ENCODE results near the gene WSCD1. TPM values are rescaled to one million over a fixed set of nuclear protein-coding genes. Genes with fewer than 3 reads are reported as not detected.

WSCD1 gene
- total RNA-seq, 6 donors from 2014 or later, result 1.0 to 17.5 (median 3.8) TPM

DNA sequence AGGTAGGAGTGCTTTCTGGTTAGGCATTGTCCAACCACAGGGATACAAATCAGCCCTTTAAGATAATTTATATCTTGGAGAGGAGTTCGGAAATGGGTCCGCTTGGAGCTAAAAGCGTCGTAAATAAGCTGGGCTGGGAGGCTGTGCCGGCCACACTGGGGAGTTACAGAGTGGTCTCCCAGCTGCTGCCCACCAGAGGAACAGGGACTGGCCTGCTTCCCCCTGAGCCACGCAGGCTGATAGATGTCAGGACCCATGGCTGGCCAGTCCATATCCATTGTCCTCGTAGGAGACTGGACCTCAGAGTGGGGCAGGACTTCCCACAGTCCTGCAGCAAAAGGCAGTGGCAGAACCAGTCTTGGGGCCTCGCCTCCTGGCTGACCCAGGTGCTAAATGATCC is 12.6 kb upstream of the WSCD1 start:
- no peaks in the 10 kb centered on the region for H3K27me3 ChIP-seq
- WGBS, 2 donors, result 69% methylated on average over 7 to 8 of the region's 8 CpGs

DNA sequence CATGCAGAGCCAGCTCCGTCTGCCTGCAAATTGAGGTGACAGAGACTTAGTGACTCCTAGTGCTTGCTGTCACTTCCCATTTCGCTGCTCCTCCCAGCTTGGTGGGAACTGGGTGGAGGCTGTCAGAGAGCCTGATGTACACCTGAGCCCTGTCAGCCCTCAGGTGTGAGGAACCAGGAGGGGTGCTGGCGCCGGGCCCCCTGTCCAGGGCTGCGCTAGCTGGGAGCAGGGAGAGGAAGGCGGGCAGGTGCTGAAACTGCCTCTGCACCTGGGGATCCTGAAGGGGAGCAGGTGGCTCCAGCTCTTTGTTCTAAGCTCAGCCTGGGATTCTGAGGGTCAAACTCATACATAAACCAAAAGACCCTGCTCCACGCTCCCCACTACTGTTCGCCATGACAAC is 10.8 kb upstream of the WSCD1 start:
- no peak overlapping the region for H3K4me3 ChIP-seq
- no peaks in the 10 kb centered on the region for H3K36me3 ChIP-seq
- TF ChIP-seq, protein P1, sequence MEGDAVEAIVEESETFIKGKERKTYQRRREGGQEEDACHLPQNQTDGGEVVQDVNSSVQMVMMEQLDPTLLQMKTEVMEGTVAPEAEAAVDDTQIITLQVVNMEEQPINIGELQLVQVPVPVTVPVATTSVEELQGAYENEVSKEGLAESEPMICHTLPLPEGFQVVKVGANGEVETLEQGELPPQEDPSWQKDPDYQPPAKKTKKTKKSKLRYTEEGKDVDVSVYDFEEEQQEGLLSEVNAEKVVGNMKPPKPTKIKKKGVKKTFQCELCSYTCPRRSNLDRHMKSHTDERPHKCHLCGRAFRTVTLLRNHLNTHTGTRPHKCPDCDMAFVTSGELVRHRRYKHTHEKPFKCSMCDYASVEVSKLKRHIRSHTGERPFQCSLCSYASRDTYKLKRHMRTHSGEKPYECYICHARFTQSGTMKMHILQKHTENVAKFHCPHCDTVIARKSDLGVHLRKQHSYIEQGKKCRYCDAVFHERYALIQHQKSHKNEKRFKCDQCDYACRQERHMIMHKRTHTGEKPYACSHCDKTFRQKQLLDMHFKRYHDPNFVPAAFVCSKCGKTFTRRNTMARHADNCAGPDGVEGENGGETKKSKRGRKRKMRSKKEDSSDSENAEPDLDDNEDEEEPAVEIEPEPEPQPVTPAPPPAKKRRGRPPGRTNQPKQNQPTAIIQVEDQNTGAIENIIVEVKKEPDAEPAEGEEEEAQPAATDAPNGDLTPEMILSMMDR (IDR thresholded peaks at IDR 0.05), result no peak
- TF ChIP-seq EP300 (IDR thresholded peaks at IDR 0.05), result no peak
- TF ChIP-seq POLR2AphosphoS5 (IDR thresholded peaks at IDR 0.05), result no peak
- no peak for TF ChIP-seq POLR2A (IDR thresholded peaks at IDR 0.05)
- H3K9me3 ChIP-seq, result no peaks in the 10 kb centered on the region
- ATAC-seq (ENCODE audit: low FRiP score in 2 of 2), result no peak
- H3K27me3 ChIP-seq, result no peaks in the 10 kb centered on the region
- H3K27ac ChIP-seq, result no peak overlapping the region
- DNase-seq, result peak in 1 of 2 donors; percentile 33
- no peaks in the 10 kb centered on the region for H3K4me1 ChIP-seq
- WGBS, 2 donors, result 79 to 84% methylated on average over 2 to 8 of the region's 8 CpGs

More for the DNA sequence above, 12.6 kb upstream of the WSCD1 start:
- no peak overlapping the region for H3K4me3 ChIP-seq
- H3K4me1 ChIP-seq, result no peaks in the 10 kb centered on the region
- DNase-seq (no peak), ATAC-seq (ENCODE audit: low FRiP score in 2 of 2) (no peak)
- H3K36me3 ChIP-seq, result no peaks in the 10 kb centered on the region
- no peak for TF ChIP-seq POLR2A (IDR thresholded peaks at IDR 0.05)
- no peak for TF ChIP-seq POLR2AphosphoS5 (IDR thresholded peaks at IDR 0.05)
- TF ChIP-seq, protein P1 (IDR thresholded peaks at IDR 0.05), result no peak
- no peak for TF ChIP-seq EP300 (IDR thresholded peaks at IDR 0.05)
- H3K9me3 ChIP-seq, result no peaks in the 10 kb centered on the region
- no peak overlapping the region for H3K27ac ChIP-seq

DNA sequence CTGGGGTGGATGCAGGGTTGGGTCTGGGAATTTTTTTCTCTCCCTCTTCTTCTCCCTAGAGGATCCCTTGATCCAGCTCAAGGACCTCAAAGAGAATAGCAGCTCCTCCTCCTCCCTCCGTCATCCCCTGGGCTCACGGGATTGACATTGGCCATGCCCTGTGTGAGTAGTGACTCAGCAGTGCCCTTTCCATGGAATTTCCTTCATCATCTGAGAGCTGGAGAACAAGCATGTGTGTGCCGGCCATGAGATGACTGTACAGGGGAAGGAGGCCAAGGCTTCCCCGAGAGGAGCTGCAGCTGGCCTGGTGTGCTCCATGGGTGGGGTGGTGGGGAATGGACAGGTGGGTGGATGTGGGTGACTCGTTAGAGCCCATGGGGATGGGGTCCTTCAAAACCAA is 8.9 kb upstream of the WSCD1 start:
- WGBS, 2 donors, result 67 to 78% methylated on average over 4 to 5 of the region's 5 CpGs

DNA sequence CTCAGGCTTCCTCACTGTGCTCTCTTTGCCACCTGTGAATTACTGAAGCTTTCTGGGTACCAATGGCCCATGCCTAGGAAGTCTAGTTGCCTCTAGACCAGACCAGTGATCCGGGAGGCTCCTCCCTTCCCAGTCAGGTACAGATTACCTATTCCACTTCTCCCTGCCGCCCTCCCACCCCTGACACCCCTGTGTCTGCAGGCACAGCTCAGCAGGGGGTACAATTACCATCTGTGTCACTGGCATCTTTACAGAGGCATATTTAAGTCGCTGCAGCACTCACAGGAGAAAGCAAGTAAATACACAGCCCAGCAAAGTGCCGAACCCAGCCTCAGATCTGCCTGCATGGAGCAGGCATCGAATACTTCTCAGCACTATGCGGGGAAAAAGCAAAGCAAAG is 5.3 kb upstream of the WSCD1 start:
- 47 to 59% methylated on average over 6 of the region's 6 CpGs for WGBS, 2 donors
- no peaks in the 10 kb centered on the region for H3K36me3 ChIP-seq
- ATAC-seq (ENCODE audit: low FRiP score in 2 of 2) (no peak), DNase-seq (no peak)
- no peak overlapping the region for H3K4me3 ChIP-seq
- H3K9me3 ChIP-seq, result no peaks in the 10 kb centered on the region
- TF ChIP-seq, protein P1 (IDR thresholded peaks at IDR 0.05), result no peak
- TF ChIP-seq EP300 (IDR thresholded peaks at IDR 0.05) (no peak), POLR2A (IDR thresholded peaks at IDR 0.05) (no peak)
- H3K27me3 ChIP-seq, result no peaks in the 10 kb centered on the region
- no peak overlapping the region for H3K27ac ChIP-seq
- peaks cover 0 to 3% (median 2%) of the 10 kb centered on the region in 4 donors for H3K4me1 ChIP-seq

More for the DNA sequence above, 8.9 kb upstream of the WSCD1 start:
- TF ChIP-seq, protein P1 (IDR thresholded peaks at IDR 0.05), result no peak
- no peak for TF ChIP-seq POLR2AphosphoS5 (IDR thresholded peaks at IDR 0.05)
- TF ChIP-seq POLR2A (IDR thresholded peaks at IDR 0.05), result no peak
- no peak for TF ChIP-seq EP300 (IDR thresholded peaks at IDR 0.05)
- no peaks in the 10 kb centered on the region for H3K36me3 ChIP-seq
- no peak overlapping the region for H3K27ac ChIP-seq
- H3K9me3 ChIP-seq, result no peaks in the 10 kb centered on the region
- no peak overlapping the region for H3K4me3 ChIP-seq
- ATAC-seq (ENCODE audit: low FRiP score in 2 of 2) (no peak), DNase-seq (no peak)
- no peaks in the 10 kb centered on the region for H3K4me1 ChIP-seq
- no peaks in the 10 kb centered on the region for H3K27me3 ChIP-seq

DNA sequence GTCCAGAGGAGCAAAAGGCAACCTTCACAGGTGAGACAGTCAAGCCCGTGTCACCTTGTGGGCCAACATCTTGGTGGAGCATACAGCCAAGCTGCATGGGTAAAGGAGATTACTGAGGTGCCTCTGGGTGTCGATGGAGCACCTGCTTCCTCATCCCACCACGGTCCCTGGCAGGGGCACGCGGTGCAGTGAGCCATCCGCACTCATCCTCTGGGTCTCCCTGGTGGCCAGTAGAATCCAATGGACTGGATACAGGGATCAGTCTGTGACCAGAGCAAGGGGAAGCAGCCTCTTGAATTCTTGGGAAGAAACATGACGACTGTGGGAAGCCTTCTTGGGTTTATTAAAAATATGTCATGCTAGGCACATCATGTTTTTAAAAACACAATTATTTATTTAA is 4.8 kb upstream of the WSCD1 start:
- TF ChIP-seq POLR2A (IDR thresholded peaks at IDR 0.05) (no peak), EP300 (IDR thresholded peaks at IDR 0.05) (no peak)
- Histone ChIP-seq H3K27ac (no peak overlapping the region), H3K9me3 (no peaks in the 10 kb centered on the region), H3K36me3 (no peaks in the 10 kb centered on the region), H3K4me1 (peaks cover 0 to 5% (median 4%) of the 10 kb centered on the region in 4 donors), H3K27me3 (no peaks in the 10 kb centered on the region), H3K4me3 (no peak overlapping the region)
- ATAC-seq (ENCODE audit: low FRiP score in 2 of 2) (no peak), DNase-seq (no peak)
- WGBS, 2 donors, result 73 to 75% methylated on average over 1 to 7 of the region's 7 CpGs

All from upper lobe of left lung (tissue), 6 donors.